Measurements from ENCODE around the gene KLHDC7A. TPM values are rescaled to one million over a fixed set of nuclear protein-coding genes. Genes with fewer than 3 reads are reported as not detected.

Gene KLHDC7A
- polyA plus RNA-seq, 1 donor from 2014 or later, result 0.04 TPM

GRCh38 chr1:18508084-18508483, 27.4 kb downstream of the KLHDC7A start (continued):
- TF ChIP-seq EP300 (conservative IDR thresholded peaks at IDR 0.05; ENCODE audit: poor library complexity, severe bottlenecking) (no peak), TAF1 (IDR thresholded peaks at IDR 0.05; ENCODE audit: low read depth) (no peak), POLR2AphosphoS5 (IDR thresholded peaks at IDR 0.05) (no peak)

GRCh38 chr1:18511149-18511873, 30.6 kb downstream of the KLHDC7A start:
- H3K4me3 ChIP-seq (ENCODE audit: low read length), result no peak overlapping the region
- no peaks in the 10 kb centered on the region for H3K79me2 ChIP-seq (replicated peaks; ENCODE audit: insufficient read depth, low read length)
- H3K9ac ChIP-seq (ENCODE audit: low read length), result no peak overlapping the region
- H3K9me3 ChIP-seq (ENCODE audit: low read length), result peaks cover 3% of the 10 kb centered on the region
- no peak overlapping the region for H2AFZ ChIP-seq (ENCODE audit: low read depth, low read length)
- TF ChIP-seq RAD21 (conservative IDR thresholded peaks at IDR 0.05) (peak; percentile 57), EP300 (conservative IDR thresholded peaks at IDR 0.05; ENCODE audit: poor library complexity, severe bottlenecking) (no peak), CTCF (IDR thresholded peaks at IDR 0.05; ENCODE audit: poor library complexity, severe bottlenecking) (peak; percentile 53), SMC3 (conservative IDR thresholded peaks at IDR 0.05; ENCODE audit: poor library complexity) (peak; percentile 50)
- no peaks in the 10 kb centered on the region for H3K36me3 ChIP-seq (ENCODE audit: insufficient read depth, low read length)
- no peaks in the 10 kb centered on the region for H3F3A ChIP-seq (ENCODE audit: insufficient read depth, low read length, poor library complexity, severe bottlenecking)
- no peak overlapping the region for H3K4me2 ChIP-seq (ENCODE audit: low read length)
- no peaks in the 10 kb centered on the region for H4K20me1 ChIP-seq (ENCODE audit: insufficient read depth)
- H3K27ac ChIP-seq (ENCODE audit: low read length), result no peak overlapping the region
- no peaks in the 10 kb centered on the region for H3K9me2 ChIP-seq (ENCODE audit: insufficient read depth, low read length)
- H3K27me3 ChIP-seq (ENCODE audit: insufficient read depth, low read depth, low read length), result no peaks in the 10 kb centered on the region

GRCh38 chr1:18511874-18512150, 31.1 kb downstream of the KLHDC7A start:
- Histone ChIP-seq H2AFZ (ENCODE audit: low read depth, low read length) (no peak overlapping the region), H3K9me2 (ENCODE audit: insufficient read depth, low read length) (no peaks in the 10 kb centered on the region), H3K79me2 (replicated peaks; ENCODE audit: insufficient read depth, low read length) (no peaks in the 10 kb centered on the region), H3K27ac (ENCODE audit: low read length) (no peak overlapping the region), H4K20me1 (ENCODE audit: insufficient read depth) (no peaks in the 10 kb centered on the region), H3K9ac (ENCODE audit: low read length) (no peak overlapping the region), H3K27me3 (ENCODE audit: insufficient read depth, low read depth, low read length) (no peaks in the 10 kb centered on the region), H3K4me3 (ENCODE audit: low read length) (no peak overlapping the region), H3K36me3 (ENCODE audit: insufficient read depth, low read length) (no peaks in the 10 kb centered on the region), H3F3A (ENCODE audit: insufficient read depth, low read length, poor library complexity, severe bottlenecking) (no peaks in the 10 kb centered on the region), H3K9me3 (ENCODE audit: low read length) (peaks cover 3% of the 10 kb centered on the region), H3K4me2 (ENCODE audit: low read length) (no peak overlapping the region)
- no peak for TF ChIP-seq CTCF (IDR thresholded peaks at IDR 0.05; ENCODE audit: poor library complexity, severe bottlenecking)
- no peak for TF ChIP-seq TAF1 (IDR thresholded peaks at IDR 0.05; ENCODE audit: low read depth)
- TF ChIP-seq REST (IDR thresholded peaks at IDR 0.05; ENCODE audit: borderline replicate concordance), result no peak
- TF ChIP-seq POLR2AphosphoS5 (IDR thresholded peaks at IDR 0.05), result no peak
